Chondrocyte (in vitro differentiated cells): ENCODE data around the gene LCN2. TPM values are rescaled to one million over a fixed set of nuclear protein-coding genes. Genes with fewer than 3 reads are reported as not detected.
A peak's percentile ranks its signal among the peaks of the same experiment; 100 is the strongest.

Experiments used
- DNase-seq: peaks from one replicate; pipeline ENCODE4 v3.0.0; 2021; ENCODE audit warnings: mixed read lengths, low spot score
- H3K27ac Mint-ChIP-seq: one replicate; pipeline ENCODE4 v1.8.0; 2021; ENCODE audit warnings: mild to moderate bottlenecking, moderate library complexity, mixed read lengths; ENCODE audit not compliant: unreplicated experiment
- H3K27me3 Mint-ChIP-seq: 2 replicates; pipeline ENCODE4 v1.8.0; 2021; ENCODE audit warnings: low read depth, mixed read lengths
- H3K36me3 Mint-ChIP-seq: 2 replicates; pipeline ENCODE4 v1.8.0; 2021; ENCODE audit warnings: low read depth, mixed read lengths
- H3K4me1 Mint-ChIP-seq: 2 replicates; pipeline ENCODE4 v1.8.0; 2021; ENCODE audit warnings: low read depth, mild to moderate bottlenecking, mixed read lengths
- H3K4me3 Mint-ChIP-seq: one replicate; pipeline ENCODE4 v1.8.0; 2021; ENCODE audit warnings: mild to moderate bottlenecking, moderate library complexity, mixed read lengths; ENCODE audit not compliant: unreplicated experiment
- H3K9me3 Mint-ChIP-seq: 2 replicates; pipeline ENCODE4 v1.8.0; 2021; ENCODE audit warnings: low read depth, mixed read lengths
- total RNA-seq: library from RNA; stranded (reverse); gene quantifications from 3 replicates; pipeline ENCODE4 v1.2.1, GENCODE V29; 2021
- TF ChIP-seq, protein P1 (sequence below): fragments of 200-600 bp; sonication (generic); IDR thresholded peaks from 2 replicates; pipeline ENCODE4 v1.5.0; 2021; ENCODE audit warnings: antibody characterized with exemption, mild to moderate bottlenecking, moderate library complexity

Gene LCN2
- total RNA-seq, 1 donor from 2014 or later, result not detected

- DNase-seq, result no peak
These were observed 33.8 kb downstream of the LCN2 start for GRCh38 chr9:128182893-128183588.

DNA sequence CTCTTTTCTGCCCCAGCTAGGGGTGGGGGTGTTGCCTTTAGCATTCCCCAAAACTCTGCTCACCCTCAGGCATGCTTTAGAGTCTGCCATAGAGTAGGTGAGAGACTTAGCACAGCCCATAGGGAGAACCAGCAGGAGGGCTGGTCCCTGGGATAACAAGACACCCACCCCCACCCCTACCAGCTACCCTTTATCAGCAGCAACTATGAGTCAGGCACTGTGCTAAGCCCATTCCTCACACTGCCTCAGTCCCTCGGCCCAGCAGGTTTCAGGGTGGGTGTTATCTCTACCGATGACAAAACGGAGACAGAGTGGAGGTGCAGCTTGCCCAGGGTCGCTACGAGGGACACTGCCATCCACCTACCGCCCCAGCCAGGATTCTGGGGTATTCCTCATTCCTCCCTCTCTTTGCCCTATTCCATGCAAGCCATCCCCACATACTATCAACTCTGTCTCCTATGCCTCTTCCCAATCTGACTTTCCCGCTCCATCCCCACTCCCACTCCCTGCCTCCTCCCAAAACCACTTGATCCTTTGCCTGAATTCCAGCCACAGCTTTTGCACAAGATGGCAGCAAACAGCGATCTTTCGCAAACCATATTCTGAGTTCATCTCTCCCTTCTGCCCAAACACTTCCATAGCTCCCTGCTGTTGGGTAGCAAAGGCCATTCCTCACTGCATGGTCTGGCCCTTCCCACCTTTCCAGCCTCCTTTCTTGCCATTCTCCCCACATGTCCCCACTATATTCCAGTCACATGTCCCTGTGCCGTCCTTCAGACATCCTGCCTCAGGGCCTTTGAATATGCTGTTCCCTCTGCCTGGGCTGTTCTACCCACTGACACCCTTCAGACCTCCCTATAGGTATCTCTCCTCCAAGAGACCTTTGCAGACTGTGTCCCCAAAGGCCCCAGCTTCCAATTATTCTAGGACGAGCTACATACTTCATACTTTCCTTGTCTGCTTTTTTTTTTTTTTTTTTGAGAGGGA, 37.0 kb downstream of the LCN2 start:
- no peaks in the 10 kb centered on the region for H3K27me3 Mint-ChIP-seq
- H3K36me3 Mint-ChIP-seq, result peaks cover 25% of the 10 kb centered on the region
- no peaks in the 10 kb centered on the region for H3K9me3 Mint-ChIP-seq
- TF ChIP-seq, protein P1, sequence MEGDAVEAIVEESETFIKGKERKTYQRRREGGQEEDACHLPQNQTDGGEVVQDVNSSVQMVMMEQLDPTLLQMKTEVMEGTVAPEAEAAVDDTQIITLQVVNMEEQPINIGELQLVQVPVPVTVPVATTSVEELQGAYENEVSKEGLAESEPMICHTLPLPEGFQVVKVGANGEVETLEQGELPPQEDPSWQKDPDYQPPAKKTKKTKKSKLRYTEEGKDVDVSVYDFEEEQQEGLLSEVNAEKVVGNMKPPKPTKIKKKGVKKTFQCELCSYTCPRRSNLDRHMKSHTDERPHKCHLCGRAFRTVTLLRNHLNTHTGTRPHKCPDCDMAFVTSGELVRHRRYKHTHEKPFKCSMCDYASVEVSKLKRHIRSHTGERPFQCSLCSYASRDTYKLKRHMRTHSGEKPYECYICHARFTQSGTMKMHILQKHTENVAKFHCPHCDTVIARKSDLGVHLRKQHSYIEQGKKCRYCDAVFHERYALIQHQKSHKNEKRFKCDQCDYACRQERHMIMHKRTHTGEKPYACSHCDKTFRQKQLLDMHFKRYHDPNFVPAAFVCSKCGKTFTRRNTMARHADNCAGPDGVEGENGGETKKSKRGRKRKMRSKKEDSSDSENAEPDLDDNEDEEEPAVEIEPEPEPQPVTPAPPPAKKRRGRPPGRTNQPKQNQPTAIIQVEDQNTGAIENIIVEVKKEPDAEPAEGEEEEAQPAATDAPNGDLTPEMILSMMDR, result no peak
- no peak overlapping the region for H3K27ac Mint-ChIP-seq
- peaks cover 24% of the 10 kb centered on the region for H3K4me1 Mint-ChIP-seq
- DNase-seq, result no peak
- no peak overlapping the region for H3K4me3 Mint-ChIP-seq

More at GRCh38 chr9:128182893-128183588, 33.8 kb downstream of the LCN2 start:
- Mint-ChIP-seq H3K27ac (no peak overlapping the region), H3K4me3 (no peak overlapping the region), H3K36me3 (peaks cover 33% of the 10 kb centered on the region), H3K9me3 (no peaks in the 10 kb centered on the region), H3K27me3 (no peaks in the 10 kb centered on the region), H3K4me1 (peaks cover 3% of the 10 kb centered on the region)
- TF ChIP-seq, protein P1, result no peak

DNA sequence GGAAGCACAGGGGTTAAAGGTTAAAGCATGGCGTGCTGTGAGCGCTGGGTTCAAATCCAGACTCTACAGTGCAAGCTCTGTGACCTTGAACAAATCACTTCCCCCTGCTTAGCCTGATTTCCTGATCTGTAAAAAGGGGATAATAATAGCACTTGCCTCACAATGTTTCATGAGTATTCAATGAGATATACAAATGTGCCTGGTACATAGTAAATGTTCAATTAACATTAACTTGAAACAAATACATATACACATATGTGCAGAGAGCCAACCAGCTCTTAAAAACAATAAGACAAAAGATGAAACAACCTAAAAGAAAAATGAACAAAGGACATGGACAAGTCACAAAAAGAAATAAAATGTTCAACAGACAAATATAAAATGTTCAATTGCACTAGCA, 38.1 kb downstream of the LCN2 start:
- H3K4me1 Mint-ChIP-seq, result peaks cover 29% of the 10 kb centered on the region
- TF ChIP-seq, protein P1, result no peak
- no peak overlapping the region for H3K27ac Mint-ChIP-seq
- DNase-seq, result no peak
- H3K36me3 Mint-ChIP-seq, result peaks cover 22% of the 10 kb centered on the region
- no peak overlapping the region for H3K4me3 Mint-ChIP-seq
- H3K9me3 Mint-ChIP-seq, result no peaks in the 10 kb centered on the region
- H3K27me3 Mint-ChIP-seq, result no peaks in the 10 kb centered on the region

DNA sequence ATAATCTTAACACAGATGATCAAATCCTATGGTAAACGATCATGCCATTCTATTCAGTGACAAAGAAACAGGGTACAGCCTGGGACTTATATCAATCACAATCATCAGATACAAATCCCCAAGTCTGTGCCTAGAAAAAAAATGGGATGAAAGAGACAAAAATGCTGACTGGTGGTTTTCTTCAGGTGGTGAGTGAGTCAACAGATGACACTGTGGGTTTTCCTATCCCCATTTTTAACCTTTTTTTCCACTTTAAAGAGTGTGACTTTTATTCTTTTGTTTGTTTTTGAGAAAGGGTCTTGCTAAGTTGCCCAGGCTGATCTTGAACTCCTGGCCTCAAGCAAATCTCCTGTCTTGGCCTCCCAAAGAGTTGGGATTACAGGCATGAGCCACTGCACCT, 39.0 kb downstream of the LCN2 start:
- Mint-ChIP-seq H3K4me3 (no peak overlapping the region), H3K27me3 (no peaks in the 10 kb centered on the region), H3K4me1 (peaks cover 29% of the 10 kb centered on the region), H3K36me3 (peaks cover 19% of the 10 kb centered on the region), H3K27ac (no peak overlapping the region), H3K9me3 (no peaks in the 10 kb centered on the region)
- TF ChIP-seq, protein P1, result no peak
- DNase-seq, result no peak

- no peaks in the 10 kb centered on the region for H3K27me3 Mint-ChIP-seq
- H3K4me1 Mint-ChIP-seq, result peaks cover 29% of the 10 kb centered on the region
- no peak for DNase-seq
- H3K27ac Mint-ChIP-seq, result peak overlapping the region; percentile 68
- H3K36me3 Mint-ChIP-seq, result peaks cover 15% of the 10 kb centered on the region
- peak overlapping the region; percentile 100 for H3K4me3 Mint-ChIP-seq
- TF ChIP-seq, protein P1, result no peak
- no peaks in the 10 kb centered on the region for H3K9me3 Mint-ChIP-seq
These were observed 40.8 kb downstream of the LCN2 start for GRCh38 chr9:128190013-128190412.
